GM18519 (cell line): ENCODE results near the gene ARMH2.

Source experiments
- ATAC-seq: cut with Tn5 transposase; IDR thresholded peaks from one replicate; pipeline ENCODE4 v1.9.1; 2021; ENCODE audit warnings: mild to moderate bottlenecking, moderate library complexity; ENCODE audit not compliant: unreplicated experiment, low FRiP score

Gene ARMH2

GRCh38 chr6:24798740-24799540 lies at the start of gene ARMH2:
Gene ARMH2 (minus strand): TSS chr6:24798917. CDS start chr6:24798857, 60 bp downstream.
- ATAC-seq = no peak

GRCh38 chr6:24848461-24848860 lies 49.7 kb upstream of the ARMH2 start:
- ATAC-seq = no peak

GRCh38 chr6:24847402-24847801 lies 48.7 kb upstream of the ARMH2 start:
- no peak for ATAC-seq

GRCh38 chr6:24845578-24845977 lies 46.9 kb upstream of the ARMH2 start:
- no peak for ATAC-seq

- ATAC-seq = peak; percentile 56
Observed at GRCh38 chr6:24844903-24845302, 46.2 kb upstream of the ARMH2 start.

- no peak for ATAC-seq
Observed at GRCh38 chr6:24844061-24844460, 45.3 kb upstream of the ARMH2 start.

GRCh38 chr6:24840187-24840586 lies 41.5 kb upstream of the ARMH2 start:
- no peak for ATAC-seq

- ATAC-seq = no peak
Observed at GRCh38 chr6:24838994-24839393, 40.3 kb upstream of the ARMH2 start.

- ATAC-seq = no peak
Observed at GRCh38 chr6:24838081-24838480, 39.4 kb upstream of the ARMH2 start.

GRCh38 chr6:24836109-24836508 lies 37.4 kb upstream of the ARMH2 start:
- no peak for ATAC-seq

GRCh38 chr6:24833711-24834386 lies 35.1 kb upstream of the ARMH2 start:
- ATAC-seq = no peak

- no peak for ATAC-seq
Observed at GRCh38 chr6:24832794-24833193, 34.1 kb upstream of the ARMH2 start.

- no peak for ATAC-seq
Observed at GRCh38 chr6:24831771-24832716, 33.3 kb upstream of the ARMH2 start.

GRCh38 chr6:24829657-24830056 lies 30.9 kb upstream of the ARMH2 start:
- ATAC-seq = no peak

- ATAC-seq = no peak
Observed at GRCh38 chr6:24827970-24828369, 29.3 kb upstream of the ARMH2 start.

GRCh38 chr6:24827162-24827561 lies 28.4 kb upstream of the ARMH2 start:
- no peak for ATAC-seq

GRCh38 chr6:24825130-24825630 lies 26.5 kb upstream of the ARMH2 start:
- ATAC-seq = no peak

- ATAC-seq = no peak
Observed at GRCh38 chr6:24824142-24824938, 25.6 kb upstream of the ARMH2 start.

GRCh38 chr6:24823185-24823584 lies 24.5 kb upstream of the ARMH2 start:
- no peak for ATAC-seq

- ATAC-seq = no peak
Observed at GRCh38 chr6:24822696-24823095, 24.0 kb upstream of the ARMH2 start.
